ENCODE results near the gene BIN1.
"Not testable (repeated sequence)": the region's sequence is repeated elsewhere in the genome, so short reads cannot be mapped to it uniquely, and the experiment has no call there.

BIN1 gene

GRCh38 chr2:127125821-127126220 lies 18.9 kb upstream of the BIN1 start:
- H3K4me3 ChIP-seq (replicated peaks in 1 of 2; ENCODE audit: low read depth in 2 of 2, low read length in 2 of 2) = no peak overlapping the region
- no peak for DNase-seq (ENCODE audit: low read depth in 2 of 2)
- no peak for TF ChIP-seq CTCF (IDR thresholded peaks at IDR 0.05; ENCODE audit: low read depth, low read length)

- no peak for TF ChIP-seq CTCF (IDR thresholded peaks at IDR 0.05; ENCODE audit: low read depth, low read length)
- H3K4me3 ChIP-seq (replicated peaks in 1 of 2; ENCODE audit: low read depth in 2 of 2, low read length in 2 of 2) = no peak overlapping the region
- no peak for DNase-seq (ENCODE audit: low read depth in 2 of 2)
Measured at GRCh38 chr2:127124426-127124825, 17.5 kb upstream of the BIN1 start.

GRCh38 chr2:127122361-127123027 lies 15.5 kb upstream of the BIN1 start:
- H3K4me3 ChIP-seq (replicated peaks in 1 of 2; ENCODE audit: low read depth in 2 of 2, low read length in 2 of 2) = no peak overlapping the region
- no peak for DNase-seq (ENCODE audit: low read depth in 2 of 2)
- no peak for TF ChIP-seq CTCF (IDR thresholded peaks at IDR 0.05; ENCODE audit: low read depth, low read length)

GRCh38 chr2:127121776-127122176 lies 14.8 kb upstream of the BIN1 start:
- DNase-seq (ENCODE audit: low read depth in 2 of 2) = peak; percentile 29 to 31
- no peak for TF ChIP-seq CTCF (IDR thresholded peaks at IDR 0.05; ENCODE audit: low read depth, low read length)

GRCh38 chr2:127121353-127121752 lies 14.4 kb upstream of the BIN1 start:
- no peak overlapping the region for H3K4me3 ChIP-seq (replicated peaks in 1 of 2; ENCODE audit: low read depth in 2 of 2, low read length in 2 of 2)
- DNase-seq (ENCODE audit: low read depth in 2 of 2) = no peak
- TF ChIP-seq CTCF (IDR thresholded peaks at IDR 0.05; ENCODE audit: low read depth, low read length) = no peak

More at GRCh38 chr2:127121776-127122176, 14.8 kb upstream of the BIN1 start:
- H3K4me3 ChIP-seq (replicated peaks in 1 of 2; ENCODE audit: low read depth in 2 of 2, low read length in 2 of 2) = no peak overlapping the region

- not testable (repeated sequence) for DNase-seq (ENCODE audit: low read depth in 2 of 2); H3K4me3 ChIP-seq (replicated peaks in 1 of 2; ENCODE audit: low read depth in 2 of 2, low read length in 2 of 2)
Measured at GRCh38 chr2:127120408-127120807, 13.5 kb upstream of the BIN1 start.

GRCh38 chr2:127118467-127118866 lies 11.5 kb upstream of the BIN1 start:
- no peak for DNase-seq (ENCODE audit: low read depth in 2 of 2)
- TF ChIP-seq CTCF (IDR thresholded peaks at IDR 0.05; ENCODE audit: low read depth, low read length) = no peak
- no peak overlapping the region for H3K4me3 ChIP-seq (replicated peaks in 1 of 2; ENCODE audit: low read depth in 2 of 2, low read length in 2 of 2)

Data from cardiac fibroblast (primary cell).